ENCODE results near the gene S1PR1.

DNA sequence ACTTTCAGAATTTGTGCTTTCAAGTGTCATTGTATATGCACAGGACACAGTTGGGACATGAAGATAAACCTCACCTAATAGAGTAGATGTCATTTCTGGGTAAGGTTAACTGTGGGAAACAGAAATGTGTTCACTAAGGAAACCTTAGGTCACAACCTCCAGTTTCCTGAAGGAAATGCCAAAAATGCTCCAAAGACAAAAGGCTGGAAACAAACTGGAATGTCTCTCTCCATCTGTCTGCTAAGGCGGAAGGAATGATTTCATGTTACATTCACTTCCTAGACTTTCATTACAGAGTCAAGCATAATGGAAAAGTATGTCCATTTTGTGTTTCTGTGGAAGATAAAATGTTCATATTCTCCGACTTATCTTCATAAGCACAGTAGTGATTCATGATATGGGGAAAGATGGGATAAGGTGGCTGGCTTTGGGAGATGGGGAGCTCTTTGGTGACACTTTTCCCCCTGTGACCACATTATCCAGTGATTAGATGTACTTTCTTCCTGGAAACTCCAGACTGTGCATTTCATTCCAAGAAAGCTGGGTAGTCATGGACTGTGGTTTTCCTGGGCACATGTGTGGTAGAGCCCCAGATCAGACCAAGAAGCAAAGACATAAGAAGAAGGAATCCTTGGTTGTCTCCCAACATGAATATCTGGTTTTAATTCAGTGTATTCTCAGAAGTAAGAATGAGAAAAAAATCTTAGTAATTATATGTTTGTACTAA, 5.7 kb downstream of the S1PR1 start:
- TF ChIP-seq, protein P1, sequence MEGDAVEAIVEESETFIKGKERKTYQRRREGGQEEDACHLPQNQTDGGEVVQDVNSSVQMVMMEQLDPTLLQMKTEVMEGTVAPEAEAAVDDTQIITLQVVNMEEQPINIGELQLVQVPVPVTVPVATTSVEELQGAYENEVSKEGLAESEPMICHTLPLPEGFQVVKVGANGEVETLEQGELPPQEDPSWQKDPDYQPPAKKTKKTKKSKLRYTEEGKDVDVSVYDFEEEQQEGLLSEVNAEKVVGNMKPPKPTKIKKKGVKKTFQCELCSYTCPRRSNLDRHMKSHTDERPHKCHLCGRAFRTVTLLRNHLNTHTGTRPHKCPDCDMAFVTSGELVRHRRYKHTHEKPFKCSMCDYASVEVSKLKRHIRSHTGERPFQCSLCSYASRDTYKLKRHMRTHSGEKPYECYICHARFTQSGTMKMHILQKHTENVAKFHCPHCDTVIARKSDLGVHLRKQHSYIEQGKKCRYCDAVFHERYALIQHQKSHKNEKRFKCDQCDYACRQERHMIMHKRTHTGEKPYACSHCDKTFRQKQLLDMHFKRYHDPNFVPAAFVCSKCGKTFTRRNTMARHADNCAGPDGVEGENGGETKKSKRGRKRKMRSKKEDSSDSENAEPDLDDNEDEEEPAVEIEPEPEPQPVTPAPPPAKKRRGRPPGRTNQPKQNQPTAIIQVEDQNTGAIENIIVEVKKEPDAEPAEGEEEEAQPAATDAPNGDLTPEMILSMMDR (IDR thresholded peaks at IDR 0.05): no peak
- TF ChIP-seq POLR2A (IDR thresholded peaks at IDR 0.05): no peak

All from vagina (tissue), 2 donors.